Spleen (tissue), 7 donors: ENCODE data around the gene C1orf141.

Experiments used
- CTCF ChIP-seq, 11 experiments: fragments of 200-600 bp in 7 of 11; fragments of 450-650 bp in 4 of 11; sonication (generic) in 4 of 11; IDR thresholded peaks in 8 of 11; conservative IDR thresholded peaks in 3 of 11; 1 replicate in 7 of 11; 2 replicates in 4 of 11; pipeline versions ENCODE4 v1.4.0 to v1.8.0; 2016 to 2021; ENCODE audit warnings: antibody characterized with exemption in 11 of 11, inconsistent platforms in 4 of 11, mild to moderate bottlenecking in 1 of 11
- POLR2A ChIP-seq, 3 donors: fragments of 450-650 bp; IDR thresholded peaks; one replicate each; pipeline ENCODE4 v1.5.1; 2017; ENCODE audit warnings: antibody characterized with exemption in 3 of 3, mild to moderate bottlenecking in 1 of 3
- POLR2AphosphoS5 ChIP-seq, 3 donors: sonication (generic); formaldehyde crosslinking; IDR thresholded peaks; one replicate each; pipeline ENCODE4 v1.5.1; 2017; ENCODE audit warnings: antibody characterized with exemption in 3 of 3
- donor health status: DM: no; HTN: no; CAD: no; lungs with moderate emphysema.
- donor health status: DM: no; HTN: no; CAD: no.
- donor health status: DM: no; HTN: no; CAD: no.

- TF ChIP-seq POLR2AphosphoS5 (IDR thresholded peaks at IDR 0.05) (no peak), CTCF (IDR thresholded peaks at IDR 0.05 in 8 of 11, conservative IDR thresholded peaks at IDR 0.05 in 3 of 11) (no peak), POLR2A (IDR thresholded peaks at IDR 0.05) (no peak)
Observed at GRCh38 chr1:67143966-67144365, 9.2 kb upstream of the C1orf141 start.
